Epithelial cell of proximal tubule (primary cell): ENCODE measurements around the gene ITGB3. TPM values are rescaled to one million over a fixed set of nuclear protein-coding genes. Genes with fewer than 3 reads are reported as not detected.

ENCODE experiments used
- DNase-seq: peaks from one replicate; pipeline ENCODE4 v3.0.0-alpha.2; 2011; ENCODE audit warnings: low read depth
- H3K4me3 ChIP-seq: 2 replicates; pipeline ENCODE4 v1.5.1; 2011; ENCODE audit warnings: low read depth, mild to moderate bottlenecking, low read length
- total RNA-seq: library from RNA; depleted of rRNA; stranded (reverse); fragments of >200 nt; gene quantifications from 2 replicates; pipeline ENCODE4 v1.2.3, GENCODE V29; 2015
- TF ChIP-seq, protein P1 (sequence below): conservative IDR thresholded peaks from 2 replicates; pipeline ENCODE4 v1.5.1; 2012; ENCODE audit warnings: low read depth, mild to moderate bottlenecking, low read length

ITGB3 gene
- total RNA-seq, 1 donor from 2014 or later = 181 TPM

DNA sequence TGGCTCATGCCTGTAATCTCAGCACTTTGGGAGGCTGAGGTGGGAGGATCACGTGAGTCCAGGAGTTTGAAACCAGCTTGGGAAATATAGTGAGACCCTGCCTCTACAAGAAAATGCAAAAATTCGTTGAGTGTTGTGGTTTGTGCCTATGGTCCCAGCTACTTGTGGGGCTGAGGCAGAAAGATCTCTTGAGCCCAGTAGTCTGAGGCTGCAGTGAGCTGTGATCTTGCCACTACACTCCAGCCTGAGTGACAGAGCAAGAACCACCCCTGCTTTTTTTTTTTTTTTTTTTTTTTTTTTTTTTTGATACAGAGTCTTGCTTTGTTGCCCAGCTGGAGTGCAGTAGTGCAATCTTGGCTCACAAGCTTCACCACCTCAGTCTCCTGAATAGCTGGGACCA lies 34.0 kb downstream of the ITGB3 start:
- H3K4me3 ChIP-seq = no peak overlapping the region
- TF ChIP-seq, protein P1, sequence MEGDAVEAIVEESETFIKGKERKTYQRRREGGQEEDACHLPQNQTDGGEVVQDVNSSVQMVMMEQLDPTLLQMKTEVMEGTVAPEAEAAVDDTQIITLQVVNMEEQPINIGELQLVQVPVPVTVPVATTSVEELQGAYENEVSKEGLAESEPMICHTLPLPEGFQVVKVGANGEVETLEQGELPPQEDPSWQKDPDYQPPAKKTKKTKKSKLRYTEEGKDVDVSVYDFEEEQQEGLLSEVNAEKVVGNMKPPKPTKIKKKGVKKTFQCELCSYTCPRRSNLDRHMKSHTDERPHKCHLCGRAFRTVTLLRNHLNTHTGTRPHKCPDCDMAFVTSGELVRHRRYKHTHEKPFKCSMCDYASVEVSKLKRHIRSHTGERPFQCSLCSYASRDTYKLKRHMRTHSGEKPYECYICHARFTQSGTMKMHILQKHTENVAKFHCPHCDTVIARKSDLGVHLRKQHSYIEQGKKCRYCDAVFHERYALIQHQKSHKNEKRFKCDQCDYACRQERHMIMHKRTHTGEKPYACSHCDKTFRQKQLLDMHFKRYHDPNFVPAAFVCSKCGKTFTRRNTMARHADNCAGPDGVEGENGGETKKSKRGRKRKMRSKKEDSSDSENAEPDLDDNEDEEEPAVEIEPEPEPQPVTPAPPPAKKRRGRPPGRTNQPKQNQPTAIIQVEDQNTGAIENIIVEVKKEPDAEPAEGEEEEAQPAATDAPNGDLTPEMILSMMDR = no peak
- DNase-seq = no peak

DNA sequence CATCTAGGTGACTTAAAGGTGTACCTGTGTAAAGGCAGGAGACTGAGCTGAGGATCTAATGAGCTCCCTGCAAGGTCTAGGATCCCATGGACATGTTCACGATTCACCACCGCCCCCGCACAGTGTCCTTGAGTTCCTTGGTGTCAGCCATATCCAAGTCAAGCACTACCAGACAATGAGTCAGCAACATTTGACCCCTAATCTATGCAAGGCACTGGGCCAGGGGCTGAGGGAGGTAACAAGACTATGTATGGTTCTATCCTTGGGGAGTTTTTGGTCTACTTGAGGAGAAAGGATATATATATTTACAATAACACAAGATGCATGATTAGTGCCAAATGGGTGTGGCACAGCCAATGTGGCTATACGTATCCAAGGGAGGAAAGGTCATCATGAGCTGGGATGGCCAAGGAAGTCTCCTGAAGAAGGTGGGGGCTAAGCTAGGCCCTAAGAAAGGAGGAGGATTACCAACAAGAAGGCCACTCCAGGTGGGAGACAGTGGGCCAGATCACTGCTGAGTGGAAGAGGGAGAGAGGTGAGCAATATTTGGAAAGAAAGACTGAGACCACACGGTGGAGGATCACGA lies 35.0 kb downstream of the ITGB3 start:
- no peak for DNase-seq
- no peak overlapping the region for H3K4me3 ChIP-seq
- TF ChIP-seq, protein P1 = no peak

DNA sequence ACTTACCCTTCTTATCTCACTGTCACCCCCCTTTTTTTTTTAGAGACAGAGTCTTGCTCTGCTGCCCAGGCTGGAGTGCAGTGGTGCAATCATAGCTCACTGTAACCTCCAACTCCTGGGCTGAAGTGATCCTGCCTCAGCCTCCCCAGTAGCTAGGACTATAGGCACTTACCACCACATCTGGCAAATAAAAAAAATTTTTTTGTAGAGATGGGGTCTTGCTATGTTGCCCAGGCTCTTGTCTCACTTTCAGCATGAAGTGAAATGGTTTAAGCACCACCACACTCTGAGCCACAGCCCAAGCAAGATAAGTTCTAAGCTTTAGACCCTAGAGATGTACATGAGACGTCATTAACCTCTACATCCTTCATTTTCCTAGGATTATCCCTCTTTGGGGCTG lies 35.7 kb downstream of the ITGB3 start:
- no peak overlapping the region for H3K4me3 ChIP-seq
- DNase-seq = no peak

DNA sequence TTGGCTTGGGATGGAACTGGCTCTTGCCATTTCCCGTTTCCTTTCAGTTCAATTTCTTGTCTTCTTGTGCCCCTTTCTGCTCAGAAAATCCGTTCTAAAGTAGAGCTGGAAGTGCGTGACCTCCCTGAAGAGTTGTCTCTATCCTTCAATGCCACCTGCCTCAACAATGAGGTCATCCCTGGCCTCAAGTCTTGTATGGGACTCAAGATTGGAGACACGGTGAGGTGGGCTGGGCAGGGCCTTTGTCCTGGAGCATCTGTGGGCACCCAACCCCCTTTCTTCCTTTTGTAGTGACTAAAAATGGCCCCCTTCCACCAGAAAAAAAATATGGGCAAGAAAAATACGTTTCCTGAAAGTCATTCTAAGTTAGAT lies 37.2 kb downstream of the ITGB3 start:
- H3K4me3 ChIP-seq = no peak overlapping the region
- DNase-seq = no peak
- TF ChIP-seq, protein P1 = no peak

More for the DNA sequence above, 35.7 kb downstream of the ITGB3 start:
- TF ChIP-seq, protein P1 = no peak

DNA sequence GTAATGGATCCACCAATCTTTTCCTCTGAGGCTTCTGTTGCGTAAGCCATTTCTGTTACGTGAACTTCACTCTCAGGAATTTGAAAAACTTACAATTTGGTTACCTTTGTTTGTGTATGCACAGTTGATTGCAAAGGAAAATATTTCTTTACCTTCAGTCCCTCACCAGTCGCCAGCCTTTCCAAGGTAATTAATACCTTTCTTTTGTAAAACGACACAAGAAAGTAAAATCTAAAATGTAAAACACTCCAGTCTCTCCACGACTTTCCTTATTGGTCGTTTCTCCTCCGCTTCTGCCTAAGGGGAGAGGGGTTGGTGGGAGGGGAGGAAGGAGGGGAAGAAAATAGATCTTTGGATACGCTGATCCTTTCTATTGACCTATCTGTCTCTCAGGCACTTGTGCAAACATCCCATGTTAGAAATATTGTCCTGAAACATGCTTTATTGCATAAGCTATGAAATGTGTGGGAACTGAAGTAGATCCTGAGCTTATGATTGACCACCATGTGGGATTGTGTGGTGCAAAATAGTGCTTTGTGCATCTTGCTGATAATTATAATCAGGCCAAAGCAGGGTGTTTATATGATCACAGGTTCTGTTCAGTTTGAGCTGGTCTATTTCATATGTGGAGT lies 37.7 kb downstream of the ITGB3 start:
- H3K4me3 ChIP-seq = no peak overlapping the region
- TF ChIP-seq, protein P1 = no peak
- DNase-seq = no peak

DNA sequence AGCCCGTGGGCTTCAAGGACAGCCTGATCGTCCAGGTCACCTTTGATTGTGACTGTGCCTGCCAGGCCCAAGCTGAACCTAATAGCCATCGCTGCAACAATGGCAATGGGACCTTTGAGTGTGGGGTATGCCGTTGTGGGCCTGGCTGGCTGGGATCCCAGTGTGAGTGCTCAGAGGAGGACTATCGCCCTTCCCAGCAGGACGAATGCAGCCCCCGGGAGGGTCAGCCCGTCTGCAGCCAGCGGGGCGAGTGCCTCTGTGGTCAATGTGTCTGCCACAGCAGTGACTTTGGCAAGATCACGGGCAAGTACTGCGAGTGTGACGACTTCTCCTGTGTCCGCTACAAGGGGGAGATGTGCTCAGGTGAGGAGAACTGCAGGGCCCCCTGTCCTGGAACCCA lies 38.6 kb downstream of the ITGB3 start:
- TF ChIP-seq, protein P1 = no peak
- no peak for DNase-seq
- no peak overlapping the region for H3K4me3 ChIP-seq

DNA sequence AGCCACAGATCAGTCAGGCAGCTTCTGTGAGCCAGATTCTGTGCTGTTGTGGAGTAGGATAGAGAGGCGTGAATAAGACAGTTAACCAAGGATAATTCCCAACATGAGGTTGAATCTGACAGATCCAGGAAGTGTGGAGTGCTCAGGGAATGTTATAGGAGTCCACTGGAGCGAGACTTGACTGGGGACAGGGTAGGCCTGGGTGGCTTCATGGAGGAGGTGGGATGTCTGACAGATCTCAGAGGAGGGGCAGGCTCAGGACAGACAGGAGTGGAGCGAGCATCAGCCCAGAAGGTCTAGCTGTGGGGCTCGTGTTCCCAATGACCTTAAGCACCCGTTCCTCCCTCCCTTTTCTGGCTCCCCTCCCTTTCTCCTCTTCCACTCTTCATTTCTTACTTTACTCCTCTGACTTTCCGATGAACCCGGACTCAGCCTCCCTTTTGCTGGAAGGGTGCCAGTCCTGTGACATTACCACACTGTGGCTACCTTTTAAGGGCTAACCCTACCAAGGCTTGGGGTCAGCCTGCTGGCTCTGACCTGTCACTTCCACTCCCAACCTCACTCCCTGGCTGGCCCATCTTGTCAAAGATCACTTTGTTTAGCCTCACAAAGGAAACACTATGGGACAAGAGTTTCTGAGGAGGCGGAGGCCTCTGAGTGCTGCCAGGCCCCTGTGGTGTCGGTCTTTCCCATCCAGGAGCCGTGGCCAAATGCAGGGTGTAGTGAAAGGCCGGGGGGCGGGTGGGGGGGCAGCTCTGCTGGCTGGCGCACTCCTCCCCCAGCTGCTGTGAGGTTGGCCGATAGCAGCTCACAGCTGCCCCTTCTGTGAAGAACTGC lies 41.6 kb downstream of the ITGB3 start:
- TF ChIP-seq, protein P1 = no peak
- DNase-seq = no peak

More for the DNA sequence above, 41.6 kb downstream of the ITGB3 start:
- H3K4me3 ChIP-seq = no peak overlapping the region
